Measurements from ENCODE around the gene GNRHR. TPM values are rescaled to one million over a fixed set of nuclear protein-coding genes. Genes with fewer than 3 reads are reported as not detected.
"Not testable (repeated sequence)": the region's sequence is repeated elsewhere in the genome, so short reads cannot be mapped to it uniquely, and the experiment has no call there.

GNRHR gene
- total RNA-seq, 2 donors from 2014 or later, result not detected

GRCh38 chr4:67776746-67777145, 22.6 kb upstream of the GNRHR start:
- no peak overlapping the region for H3K4me3 ChIP-seq
- DNase-seq (ENCODE audit: low spot score), result no peak
- H3K4me1 ChIP-seq, result no peaks in the 10 kb centered on the region
- no peak overlapping the region for H3K27ac ChIP-seq
- H3K27me3 ChIP-seq, result no peaks in the 10 kb centered on the region
- TF ChIP-seq CTCF (IDR thresholded peaks at IDR 0.05), result no peak
- H3K36me3 ChIP-seq, result no peaks in the 10 kb centered on the region
- no peaks in the 10 kb centered on the region for H3K9me3 ChIP-seq

- Histone ChIP-seq H3K36me3 (no peaks in the 10 kb centered on the region), H3K27ac (no peak overlapping the region), H3K9me3 (no peaks in the 10 kb centered on the region), H3K4me3 (no peak overlapping the region), H3K27me3 (no peaks in the 10 kb centered on the region), H3K4me1 (no peaks in the 10 kb centered on the region)
- TF ChIP-seq CTCF (IDR thresholded peaks at IDR 0.05), result no peak
- no peak for DNase-seq (ENCODE audit: low spot score)
These were observed 16.2 kb upstream of the GNRHR start for GRCh38 chr4:67770422-67770821.

GRCh38 chr4:67765928-67766327, 11.7 kb upstream of the GNRHR start:
- no peak for TF ChIP-seq CTCF (IDR thresholded peaks at IDR 0.05)
- DNase-seq (ENCODE audit: low spot score), result no peak
- Histone ChIP-seq H3K4me1 (no peaks in the 10 kb centered on the region), H3K27ac (no peak overlapping the region), H3K4me3 (no peak overlapping the region), H3K36me3 (no peaks in the 10 kb centered on the region), H3K9me3 (no peaks in the 10 kb centered on the region), H3K27me3 (no peaks in the 10 kb centered on the region)

GRCh38 chr4:67765401-67765800, 11.2 kb upstream of the GNRHR start:
- no peak for TF ChIP-seq CTCF (IDR thresholded peaks at IDR 0.05)
- H3K9me3 ChIP-seq, result no peaks in the 10 kb centered on the region
- no peaks in the 10 kb centered on the region for H3K4me1 ChIP-seq
- no peak overlapping the region for H3K27ac ChIP-seq
- no peaks in the 10 kb centered on the region for H3K36me3 ChIP-seq
- H3K27me3 ChIP-seq, result no peaks in the 10 kb centered on the region
- H3K4me3 ChIP-seq, result no peak overlapping the region
- no peak for DNase-seq (ENCODE audit: low spot score)

GRCh38 chr4:67764183-67764582, 10.0 kb upstream of the GNRHR start:
- H3K27me3 ChIP-seq, result no peaks in the 10 kb centered on the region
- H3K27ac ChIP-seq, result no peak overlapping the region
- no peak overlapping the region for H3K4me3 ChIP-seq
- no peaks in the 10 kb centered on the region for H3K4me1 ChIP-seq
- DNase-seq (ENCODE audit: low spot score), result no peak
- no peaks in the 10 kb centered on the region for H3K36me3 ChIP-seq
- no peaks in the 10 kb centered on the region for H3K9me3 ChIP-seq
- TF ChIP-seq CTCF (IDR thresholded peaks at IDR 0.05), result no peak

- Histone ChIP-seq H3K36me3 (no peaks in the 10 kb centered on the region), H3K4me1 (no peaks in the 10 kb centered on the region), H3K9me3 (no peaks in the 10 kb centered on the region), H3K27me3 (no peaks in the 10 kb centered on the region), H3K4me3 (no peak overlapping the region), H3K27ac (no peak overlapping the region)
- no peak for DNase-seq (ENCODE audit: low spot score)
- TF ChIP-seq CTCF (IDR thresholded peaks at IDR 0.05), result no peak
These were observed 7.9 kb upstream of the GNRHR start for GRCh38 chr4:67762086-67762485.

- not testable (repeated sequence) for H3K9me3 ChIP-seq; H3K4me1 ChIP-seq; H3K27ac ChIP-seq; H3K27me3 ChIP-seq; H3K4me3 ChIP-seq; DNase-seq (ENCODE audit: low spot score); H3K36me3 ChIP-seq
These were observed 2.8 kb upstream of the GNRHR start for GRCh38 chr4:67756991-67757390.
